ENCODE results near the gene ASPG. TPM values are rescaled to one million over a fixed set of nuclear protein-coding genes. Genes with fewer than 3 reads are reported as not detected.

The ASPG gene
- total RNA-seq, 1 experiment from 2014 or later: 3.4 TPM

DNA sequence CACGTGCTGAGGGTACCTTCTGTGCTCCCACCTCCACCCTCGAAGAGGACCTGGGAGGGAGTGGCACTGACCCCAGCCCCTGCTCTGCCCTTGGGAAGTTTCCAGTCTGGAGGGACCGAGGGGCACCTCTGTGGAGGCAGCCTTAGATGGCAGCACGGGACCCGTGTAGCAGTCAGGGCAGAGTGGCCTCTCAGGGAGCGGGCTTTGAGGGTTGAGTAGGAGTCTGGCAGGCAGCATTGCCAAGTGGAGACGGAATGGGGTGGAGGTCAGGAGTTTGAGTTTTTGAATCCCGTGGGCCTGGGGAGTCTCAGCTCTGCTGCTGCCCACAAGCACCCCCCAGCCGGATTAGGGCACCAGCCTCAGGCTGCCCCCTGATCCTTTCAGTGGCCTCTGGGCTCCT, 74.5 kb downstream of the ASPG start (continued):
- TF ChIP-seq ZSCAN18 (CRISPR knock-in tag; IDR thresholded peaks at IDR 0.05): no peak
- no peak for TF ChIP-seq FOXP1 (CRISPR knock-in tag; IDR thresholded peaks at IDR 0.05; ENCODE audit: borderline replicate concordance)
- TF ChIP-seq, protein P1, sequence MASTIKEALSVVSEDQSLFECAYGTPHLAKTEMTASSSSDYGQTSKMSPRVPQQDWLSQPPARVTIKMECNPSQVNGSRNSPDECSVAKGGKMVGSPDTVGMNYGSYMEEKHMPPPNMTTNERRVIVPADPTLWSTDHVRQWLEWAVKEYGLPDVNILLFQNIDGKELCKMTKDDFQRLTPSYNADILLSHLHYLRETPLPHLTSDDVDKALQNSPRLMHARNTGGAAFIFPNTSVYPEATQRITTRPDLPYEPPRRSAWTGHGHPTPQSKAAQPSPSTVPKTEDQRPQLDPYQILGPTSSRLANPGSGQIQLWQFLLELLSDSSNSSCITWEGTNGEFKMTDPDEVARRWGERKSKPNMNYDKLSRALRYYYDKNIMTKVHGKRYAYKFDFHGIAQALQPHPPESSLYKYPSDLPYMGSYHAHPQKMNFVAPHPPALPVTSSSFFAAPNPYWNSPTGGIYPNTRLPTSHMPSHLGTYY (CRISPR knock-in tag; IDR thresholded peaks at IDR 0.05): no peak
- no peak for TF ChIP-seq FOXJ3 (CRISPR knock-in tag; IDR thresholded peaks at IDR 0.05; ENCODE audit: borderline replicate concordance)
- TF ChIP-seq HMGA2 (CRISPR knock-in tag; IDR thresholded peaks at IDR 0.05): no peak
- TF ChIP-seq PRRX2 (CRISPR knock-in tag; IDR thresholded peaks at IDR 0.05): no peak
- TF ChIP-seq ZNF121 (CRISPR knock-in tag; IDR thresholded peaks at IDR 0.05): no peak
- no peak for TF ChIP-seq KAT7 (CRISPR knock-in tag; IDR thresholded peaks at IDR 0.05; ENCODE audit: borderline replicate concordance)
- TF ChIP-seq, protein P2, sequence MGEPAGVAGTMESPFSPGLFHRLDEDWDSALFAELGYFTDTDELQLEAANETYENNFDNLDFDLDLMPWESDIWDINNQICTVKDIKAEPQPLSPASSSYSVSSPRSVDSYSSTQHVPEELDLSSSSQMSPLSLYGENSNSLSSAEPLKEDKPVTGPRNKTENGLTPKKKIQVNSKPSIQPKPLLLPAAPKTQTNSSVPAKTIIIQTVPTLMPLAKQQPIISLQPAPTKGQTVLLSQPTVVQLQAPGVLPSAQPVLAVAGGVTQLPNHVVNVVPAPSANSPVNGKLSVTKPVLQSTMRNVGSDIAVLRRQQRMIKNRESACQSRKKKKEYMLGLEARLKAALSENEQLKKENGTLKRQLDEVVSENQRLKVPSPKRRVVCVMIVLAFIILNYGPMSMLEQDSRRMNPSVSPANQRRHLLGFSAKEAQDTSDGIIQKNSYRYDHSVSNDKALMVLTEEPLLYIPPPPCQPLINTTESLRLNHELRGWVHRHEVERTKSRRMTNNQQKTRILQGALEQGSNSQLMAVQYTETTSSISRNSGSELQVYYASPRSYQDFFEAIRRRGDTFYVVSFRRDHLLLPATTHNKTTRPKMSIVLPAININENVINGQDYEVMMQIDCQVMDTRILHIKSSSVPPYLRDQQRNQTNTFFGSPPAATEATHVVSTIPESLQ (CRISPR knock-in tag; IDR thresholded peaks at IDR 0.05): no peak
- no peak for TF ChIP-seq SP1 (CRISPR knock-in tag; conservative IDR thresholded peaks at IDR 0.05)
- no peak for TF ChIP-seq ZNF219 (CRISPR knock-in tag; IDR thresholded peaks at IDR 0.05; ENCODE audit: borderline replicate concordance)
- no peak for TF ChIP-seq ZNF423 (CRISPR knock-in tag; IDR thresholded peaks at IDR 0.05)

- Mint-ChIP-seq H3K27me3 (ENCODE audit: low read depth) (no peaks in the 10 kb centered on the region), H3K27ac (no peak overlapping the region), H3K4me1 (no peaks in the 10 kb centered on the region), H3K4me3 (no peak overlapping the region), H3K36me3 (no peaks in the 10 kb centered on the region), H3K9me3 (no peaks in the 10 kb centered on the region)
- no peak for DNase-seq (ENCODE audit: low spot score)
- no peak for ATAC-seq
- ChIA-PET POLR2A (no interaction called here), CTCF (interaction anchor here (1.3 kb wide), 1 partner anchor 24 kb away, joined by 3 read pairs; no protein-coding TSS in a partner anchor)
- TF ChIP-seq, protein P3, sequence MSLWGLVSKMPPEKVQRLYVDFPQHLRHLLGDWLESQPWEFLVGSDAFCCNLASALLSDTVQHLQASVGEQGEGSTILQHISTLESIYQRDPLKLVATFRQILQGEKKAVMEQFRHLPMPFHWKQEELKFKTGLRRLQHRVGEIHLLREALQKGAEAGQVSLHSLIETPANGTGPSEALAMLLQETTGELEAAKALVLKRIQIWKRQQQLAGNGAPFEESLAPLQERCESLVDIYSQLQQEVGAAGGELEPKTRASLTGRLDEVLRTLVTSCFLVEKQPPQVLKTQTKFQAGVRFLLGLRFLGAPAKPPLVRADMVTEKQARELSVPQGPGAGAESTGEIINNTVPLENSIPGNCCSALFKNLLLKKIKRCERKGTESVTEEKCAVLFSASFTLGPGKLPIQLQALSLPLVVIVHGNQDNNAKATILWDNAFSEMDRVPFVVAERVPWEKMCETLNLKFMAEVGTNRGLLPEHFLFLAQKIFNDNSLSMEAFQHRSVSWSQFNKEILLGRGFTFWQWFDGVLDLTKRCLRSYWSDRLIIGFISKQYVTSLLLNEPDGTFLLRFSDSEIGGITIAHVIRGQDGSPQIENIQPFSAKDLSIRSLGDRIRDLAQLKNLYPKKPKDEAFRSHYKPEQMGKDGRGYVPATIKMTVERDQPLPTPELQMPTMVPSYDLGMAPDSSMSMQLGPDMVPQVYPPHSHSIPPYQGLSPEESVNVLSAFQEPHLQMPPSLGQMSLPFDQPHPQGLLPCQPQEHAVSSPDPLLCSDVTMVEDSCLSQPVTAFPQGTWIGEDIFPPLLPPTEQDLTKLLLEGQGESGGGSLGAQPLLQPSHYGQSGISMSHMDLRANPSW (CRISPR knock-in tag; conservative IDR thresholded peaks at IDR 0.05; ENCODE audit: low read depth): no peak
- TF ChIP-seq SMAD4 (CRISPR knock-in tag; IDR thresholded peaks at IDR 0.05) (no peak), SOX15 (CRISPR knock-in tag; IDR thresholded peaks at IDR 0.05) (no peak), HMGA2 (CRISPR knock-in tag; IDR thresholded peaks at IDR 0.05) (no peak), PREB (CRISPR knock-in tag; IDR thresholded peaks at IDR 0.05; ENCODE audit: borderline replicate concordance) (no peak), E2F1 (CRISPR knock-in tag; IDR thresholded peaks at IDR 0.05) (no peak), FOXP4 (CRISPR knock-in tag; IDR thresholded peaks at IDR 0.05) (no peak), OVOL2 (CRISPR knock-in tag; IDR thresholded peaks at IDR 0.05; ENCODE audit: borderline replicate concordance) (no peak), RELA (CRISPR knock-in tag; IDR thresholded peaks at IDR 0.05; ENCODE audit: borderline replicate concordance) (no peak)
- TF ChIP-seq, protein P4, sequence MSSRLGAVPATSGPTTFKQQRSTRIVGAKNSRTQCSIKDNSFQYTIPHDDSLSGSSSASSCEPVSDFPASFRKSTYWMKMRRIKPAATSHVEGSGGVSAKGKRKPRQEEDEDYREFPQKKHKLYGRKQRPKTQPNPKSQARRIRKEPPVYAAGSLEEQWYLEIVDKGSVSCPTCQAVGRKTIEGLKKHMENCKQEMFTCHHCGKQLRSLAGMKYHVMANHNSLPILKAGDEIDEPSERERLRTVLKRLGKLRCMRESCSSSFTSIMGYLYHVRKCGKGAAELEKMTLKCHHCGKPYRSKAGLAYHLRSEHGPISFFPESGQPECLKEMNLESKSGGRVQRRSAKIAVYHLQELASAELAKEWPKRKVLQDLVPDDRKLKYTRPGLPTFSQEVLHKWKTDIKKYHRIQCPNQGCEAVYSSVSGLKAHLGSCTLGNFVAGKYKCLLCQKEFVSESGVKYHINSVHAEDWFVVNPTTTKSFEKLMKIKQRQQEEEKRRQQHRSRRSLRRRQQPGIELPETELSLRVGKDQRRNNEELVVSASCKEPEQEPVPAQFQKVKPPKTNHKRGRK (CRISPR knock-in tag; IDR thresholded peaks at IDR 0.05; ENCODE audit: borderline replicate concordance): no peak
Observed at GRCh38 chr14:104161602-104162367, 76.3 kb downstream of the ASPG start.
